GM23338 (cell line): ENCODE data around the gene FUCA1.

Experiments
- CTCF ChIP-seq, 2 experiments: fragments of 200-600 bp in 1 of 2; sonication (generic) in 1 of 2; conservative IDR thresholded peaks; 2 replicates each; pipeline versions ENCODE4 v1.5.1 to v1.6.1; 2016 to 2017; ENCODE audit warnings: antibody characterized with exemption in 2 of 2, low read depth in 2 of 2, mild to moderate bottlenecking in 2 of 2, moderate library complexity in 1 of 2
- POLR2AphosphoS5 ChIP-seq: IDR thresholded peaks from 2 replicates; pipeline ENCODE4 v1.6.1; 2016; ENCODE audit warnings: antibody characterized with exemption, low read depth

DNA sequence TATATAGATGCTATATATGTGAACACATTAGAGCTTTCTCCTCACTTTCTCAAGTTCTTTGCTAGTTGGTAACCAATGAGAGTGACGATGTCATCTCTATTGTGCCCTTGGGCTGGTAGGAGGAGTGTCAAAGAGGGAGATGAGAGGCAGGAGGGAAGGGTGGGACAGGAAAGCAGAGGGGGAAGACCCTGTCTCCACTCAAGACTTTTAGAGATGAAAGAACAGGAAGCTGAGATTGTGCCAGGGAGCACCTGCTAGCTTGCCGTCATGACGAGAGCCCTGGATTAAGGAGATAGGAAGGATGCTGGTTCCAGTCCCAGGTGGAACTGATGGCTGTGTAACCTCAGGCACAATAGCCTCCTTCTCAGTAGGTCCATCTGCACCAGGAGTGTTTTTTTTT is 28.4 kb upstream of the FUCA1 start:
- TF ChIP-seq POLR2AphosphoS5, result no peak
- no peak for TF ChIP-seq CTCF (conservative IDR thresholded peaks at IDR 0.05; ENCODE audit: low read depth in 2 of 2)
